Bone marrow (tissue), 2 donors: Measurements from ENCODE around the gene ITGAX.

Experiments
- DNase-seq, 2 donors: peaks; one replicate each; lab custom pipeline; 2025; lab: John Stamatoyannopoulos, UW

The ITGAX gene

DNA sequence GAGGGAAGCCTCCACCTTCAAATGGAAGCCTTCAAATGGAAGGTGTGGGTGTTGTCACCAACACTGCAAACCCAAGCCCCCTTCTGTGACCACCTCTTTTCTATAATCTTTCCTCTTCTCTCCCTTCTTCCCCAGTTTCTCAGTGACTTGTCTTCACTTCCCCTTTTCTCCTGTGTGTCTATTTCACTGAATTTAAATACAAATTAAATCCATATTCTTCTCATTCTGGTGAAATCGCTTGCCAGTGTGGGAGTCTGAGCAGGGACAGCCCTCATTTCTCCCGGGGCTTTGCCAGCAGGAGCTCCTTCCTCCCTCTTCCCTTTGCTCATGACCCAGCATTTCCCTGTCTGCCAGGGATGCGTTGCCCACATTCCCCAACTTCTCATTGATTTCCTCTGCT is 6.4 kb upstream of the ITGAX start:
- DNase-seq: no peak

DNA sequence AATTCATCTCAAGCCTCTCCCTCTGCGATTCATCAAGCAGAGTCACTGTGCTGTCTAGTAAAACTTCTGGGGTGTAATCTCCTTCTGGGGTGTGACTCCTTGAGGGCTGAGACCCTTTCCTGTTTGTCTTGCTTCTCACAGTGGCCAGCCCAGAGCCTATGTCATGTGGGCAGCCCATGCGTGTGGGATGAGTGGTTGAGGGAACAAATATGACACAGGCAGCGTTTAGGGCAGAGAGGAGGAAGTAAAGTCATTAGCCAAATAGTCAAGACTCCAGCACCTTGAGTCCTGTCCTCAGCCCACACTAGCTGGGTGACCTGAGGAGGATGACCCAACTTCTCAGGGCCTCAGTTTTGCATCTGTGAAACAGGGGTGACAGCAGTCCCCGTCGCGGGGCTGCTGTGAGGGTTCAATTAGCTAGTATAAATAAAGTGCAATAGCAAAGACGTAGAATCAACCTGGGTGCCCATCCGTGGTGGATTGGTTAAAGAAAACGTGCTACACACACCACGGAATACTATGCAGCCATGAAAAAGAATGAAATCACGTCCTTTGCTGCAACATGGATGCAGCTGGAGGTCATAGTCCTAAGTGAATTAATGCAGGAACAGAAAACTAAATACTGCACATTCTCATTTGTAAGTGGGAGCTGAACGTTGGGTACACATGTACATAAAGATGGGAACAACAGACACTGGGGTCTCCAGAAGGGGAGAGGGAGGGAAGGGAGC is 4.5 kb upstream of the ITGAX start:
- DNase-seq: peak; percentile 32 to 60

DNA sequence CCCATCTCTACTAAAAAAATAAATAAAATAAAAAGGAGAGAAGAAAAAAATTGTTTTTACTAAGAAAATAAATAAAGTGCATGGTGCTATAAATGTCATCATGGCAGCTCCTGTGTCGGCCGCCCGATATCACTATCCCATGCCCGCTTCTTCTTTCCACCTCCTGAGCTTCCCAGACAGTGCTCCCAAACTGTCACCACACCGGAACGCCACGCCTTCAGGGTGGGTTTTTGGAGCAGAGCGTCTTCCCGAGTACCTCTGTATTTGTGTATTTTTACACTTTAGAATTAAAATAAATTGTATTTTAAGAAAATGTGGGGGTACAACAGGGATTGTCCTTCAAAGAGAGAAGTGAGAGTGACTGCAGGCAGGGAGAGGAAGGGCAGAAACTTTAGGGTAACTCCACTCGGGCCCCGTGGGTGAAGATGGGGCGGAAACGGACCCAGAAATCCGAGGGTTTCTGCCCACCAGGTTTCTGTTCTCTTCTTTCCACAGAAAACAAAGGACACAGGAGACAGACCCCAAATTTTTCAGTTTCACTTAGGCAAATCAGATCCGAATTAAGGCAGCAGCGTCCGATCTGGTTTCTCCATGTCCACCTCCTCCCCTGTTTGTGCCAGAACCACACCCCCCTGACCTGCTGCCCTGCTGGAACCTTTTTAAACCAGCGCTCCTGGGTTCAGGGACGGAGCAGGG is 3.6 kb upstream of the ITGAX start:
- DNase-seq: no peak

DNA sequence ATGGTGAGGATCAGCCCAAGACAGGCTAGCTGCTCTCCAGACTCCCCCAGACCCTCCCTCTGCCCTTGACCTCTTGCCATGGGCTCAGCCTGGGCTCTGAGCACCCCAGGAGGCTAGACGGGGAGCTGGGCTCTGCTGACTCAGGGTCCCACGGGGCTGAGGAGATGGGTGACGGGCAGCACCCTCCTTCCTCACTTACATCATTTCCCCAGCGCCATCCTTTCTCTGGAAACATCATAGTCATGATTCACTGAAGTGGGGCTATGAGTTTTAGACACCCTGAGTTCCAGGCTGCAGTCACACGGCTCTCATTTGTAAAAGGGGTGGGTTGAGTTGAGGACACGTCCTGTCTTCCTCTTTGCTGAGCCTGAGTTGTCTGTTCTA is 3.0 kb upstream of the ITGAX start:
- DNase-seq: peak; percentile 79 to 82

DNA sequence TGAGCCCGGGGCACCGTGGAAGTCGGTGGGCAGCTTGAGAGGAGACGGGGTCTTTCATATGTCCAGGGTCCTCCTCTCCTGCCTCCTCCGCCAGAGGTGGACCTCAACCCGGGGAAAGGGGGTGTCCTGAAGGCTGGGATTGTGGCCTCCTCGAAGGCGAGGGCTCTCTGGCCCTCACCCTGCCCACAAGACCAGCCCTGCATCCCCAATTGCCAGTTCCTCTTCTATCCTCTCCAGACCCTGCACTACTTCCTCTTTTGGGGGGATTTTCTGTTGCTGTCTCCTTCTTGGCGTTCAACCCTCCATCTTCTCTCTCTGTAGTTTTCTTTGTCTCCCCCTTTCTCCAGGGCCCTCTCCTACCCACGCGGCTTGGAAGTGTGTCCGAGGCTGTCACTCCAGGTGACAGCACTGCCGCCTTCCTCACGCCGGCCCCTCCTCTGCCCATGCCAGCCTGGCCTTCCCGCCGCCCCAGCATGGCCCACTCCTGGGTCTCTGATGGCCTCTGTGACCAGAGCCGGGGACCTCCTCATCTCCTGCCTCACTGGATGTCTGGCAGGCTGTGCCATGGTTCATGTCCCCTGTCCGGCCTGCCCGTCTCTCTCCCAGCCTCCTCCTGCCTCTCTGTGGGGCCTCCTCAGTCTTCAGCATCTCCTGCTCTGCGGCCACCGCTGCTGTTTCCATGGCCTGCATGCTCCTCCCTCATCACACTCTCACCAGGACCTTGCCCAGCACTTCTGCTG is 2.4 kb upstream of the ITGAX start:
- DNase-seq: peak in 1 of 2 donors; percentile 83

DNA sequence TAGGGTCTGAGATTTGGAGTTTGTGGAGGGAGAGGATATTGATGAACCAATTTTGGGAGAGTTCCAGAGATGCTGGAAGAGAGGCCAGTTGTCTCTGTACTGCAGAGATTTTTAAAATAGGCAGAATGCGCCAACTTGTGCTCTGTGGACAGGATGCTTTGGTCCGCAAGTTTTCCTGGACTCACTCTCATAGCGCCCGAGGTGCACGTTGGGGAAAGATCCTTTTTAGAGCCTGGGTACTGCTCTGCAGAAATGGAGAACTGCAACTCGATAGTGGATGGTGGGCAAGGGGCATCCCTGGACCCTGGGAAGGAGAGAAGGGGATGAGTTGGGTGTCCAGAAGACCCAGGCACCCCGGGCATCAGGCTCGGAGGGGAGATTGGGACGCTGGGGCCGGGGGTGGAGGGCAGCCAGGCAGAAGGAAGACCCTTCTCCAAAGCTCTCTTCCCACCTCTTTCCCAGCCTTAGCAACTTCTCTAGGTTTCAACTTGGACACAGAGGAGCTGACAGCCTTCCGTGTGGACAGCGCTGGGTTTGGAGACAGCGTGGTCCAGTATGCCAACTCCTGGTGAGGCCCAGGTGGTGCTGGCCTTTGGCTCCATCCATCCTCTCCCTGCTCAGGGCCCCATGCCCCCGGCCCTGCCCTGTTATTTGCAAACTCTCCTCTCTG is 590 bp downstream of the ITGAX start:
- DNase-seq: no peak

DNA sequence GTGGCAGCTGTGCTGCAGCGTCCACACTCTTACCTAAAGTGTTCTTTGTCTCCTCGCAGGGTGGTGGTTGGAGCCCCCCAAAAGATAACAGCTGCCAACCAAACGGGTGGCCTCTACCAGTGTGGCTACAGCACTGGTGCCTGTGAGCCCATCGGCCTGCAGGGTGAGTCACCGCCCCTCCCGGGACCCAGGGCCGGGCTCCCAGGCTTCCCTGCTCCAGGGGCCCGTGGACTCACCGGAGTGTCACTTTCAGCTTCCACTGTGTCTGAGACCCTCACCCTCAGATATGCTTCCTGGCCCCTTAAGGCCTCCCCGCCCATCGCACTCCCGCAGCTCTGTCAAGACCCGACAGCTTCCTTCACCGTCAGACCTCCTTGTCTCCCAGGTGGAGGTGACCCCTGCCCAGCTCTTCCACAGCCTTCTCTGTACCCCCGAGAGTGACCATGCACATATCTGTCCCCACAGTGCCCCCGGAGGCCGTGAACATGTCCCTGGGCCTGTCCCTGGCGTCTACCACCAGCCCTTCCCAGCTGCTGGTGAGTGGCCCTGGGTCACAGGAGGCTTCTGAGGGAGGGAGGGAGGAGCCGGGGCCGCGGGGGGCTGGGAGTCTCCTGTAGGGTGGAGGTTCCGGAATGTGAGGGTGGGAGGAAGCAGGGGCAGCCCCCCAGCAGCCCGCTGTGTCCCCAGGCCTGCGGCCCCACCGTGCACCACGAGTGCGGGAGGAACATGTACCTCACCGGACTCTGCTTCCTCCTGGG is 1.8 kb downstream of the ITGAX start:
- DNase-seq: no peak

DNA sequence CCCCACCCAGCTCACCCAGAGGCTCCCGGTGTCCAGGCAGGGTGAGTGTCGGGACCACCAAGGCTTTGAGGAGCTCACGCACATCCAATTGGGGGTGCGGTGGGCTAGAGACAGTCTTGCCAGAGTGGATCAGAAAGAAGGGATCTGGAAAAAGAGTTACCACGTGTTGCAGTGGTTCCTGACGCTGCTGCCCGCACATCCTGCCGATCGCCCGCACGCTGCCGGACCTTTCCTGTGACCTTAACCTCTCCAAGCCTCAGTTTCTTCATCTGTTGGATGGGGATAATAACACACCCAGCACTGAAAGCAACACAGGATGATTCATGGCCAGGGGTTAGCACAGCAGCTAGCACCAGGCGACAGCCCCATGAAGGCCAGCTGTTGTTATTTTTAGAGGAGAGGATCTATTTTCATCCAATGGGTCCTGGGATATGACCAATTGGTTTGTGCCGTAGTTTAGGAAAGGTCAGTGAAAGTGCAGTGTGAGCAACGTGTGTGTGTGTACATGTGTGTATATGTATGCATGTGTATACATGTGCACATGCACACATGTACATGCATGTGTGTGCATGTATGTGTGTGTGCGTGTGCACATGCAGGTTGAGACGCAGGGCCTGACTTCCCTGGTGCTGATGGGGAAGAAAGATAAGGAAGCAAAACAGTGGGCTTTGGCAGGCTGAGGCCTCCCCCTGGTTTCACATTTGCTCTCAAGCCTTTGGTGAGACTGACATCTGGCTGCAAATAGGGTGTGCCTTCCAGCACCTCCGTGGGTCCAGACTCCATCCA is 2.5 kb downstream of the ITGAX start:
- peak in 1 of 2 donors; percentile 53 for DNase-seq

DNA sequence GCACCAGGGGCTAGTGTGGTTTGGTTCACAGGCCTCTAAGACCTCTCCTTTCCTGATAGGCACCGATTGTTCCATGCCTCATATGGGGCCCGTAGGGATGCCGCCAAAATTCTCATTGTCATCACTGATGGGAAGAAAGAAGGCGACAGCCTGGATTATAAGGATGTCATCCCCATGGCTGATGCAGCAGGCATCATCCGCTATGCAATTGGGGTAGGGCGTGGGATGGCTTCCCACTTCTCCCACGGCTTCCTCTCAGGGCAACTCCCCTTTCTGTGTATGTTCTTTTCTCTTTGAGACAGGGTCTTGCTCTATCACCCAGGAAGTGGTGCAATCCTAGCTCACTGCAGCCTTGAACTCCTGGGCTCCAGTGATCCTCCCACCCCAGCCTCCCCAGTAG is 5.3 kb downstream of the ITGAX start:
- no peak for DNase-seq

DNA sequence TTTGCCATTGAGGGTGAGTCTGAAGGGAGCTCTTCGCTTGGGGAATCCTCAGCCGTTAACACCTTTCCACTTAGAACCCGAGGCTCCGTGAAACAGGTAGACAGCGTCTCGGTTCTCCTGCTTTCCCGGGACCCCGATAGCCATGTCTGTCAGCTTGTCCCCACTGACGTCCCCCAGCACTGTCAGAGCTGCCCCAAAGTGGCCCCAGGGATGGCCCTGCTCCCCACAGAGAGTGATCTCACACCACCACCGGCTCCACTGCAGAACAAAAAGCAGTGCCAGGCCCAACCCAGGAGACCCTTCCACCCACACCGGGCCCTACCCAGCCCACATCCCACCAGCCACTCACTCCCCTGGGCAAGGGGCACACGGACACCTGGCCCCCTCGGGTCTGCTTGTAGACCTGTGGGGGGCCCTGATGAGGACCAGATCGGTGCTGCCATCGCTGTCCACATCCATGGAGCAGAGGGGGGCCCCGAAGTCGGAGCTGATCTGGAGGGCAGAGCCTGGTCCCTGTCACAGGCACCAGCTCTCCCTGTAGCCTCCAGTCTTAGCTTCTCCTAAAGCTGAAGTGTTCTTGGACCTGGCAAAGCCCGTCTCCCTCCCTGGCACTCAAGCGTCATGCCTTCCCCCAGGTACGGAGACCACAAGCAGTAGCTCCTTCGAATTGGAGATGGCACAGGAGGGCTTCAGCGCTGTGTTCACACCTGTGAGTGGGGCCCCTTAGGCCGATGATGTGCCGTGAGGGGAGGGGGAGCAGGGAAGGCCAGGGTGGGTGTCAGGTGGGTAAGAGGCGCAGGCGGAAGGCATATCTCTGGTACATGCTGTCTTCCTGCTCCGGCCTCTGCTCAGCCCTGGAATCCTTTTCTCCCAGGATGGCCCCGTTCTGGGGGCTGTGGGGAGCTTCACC is 6.5 kb downstream of the ITGAX start:
- no peak for DNase-seq

DNA sequence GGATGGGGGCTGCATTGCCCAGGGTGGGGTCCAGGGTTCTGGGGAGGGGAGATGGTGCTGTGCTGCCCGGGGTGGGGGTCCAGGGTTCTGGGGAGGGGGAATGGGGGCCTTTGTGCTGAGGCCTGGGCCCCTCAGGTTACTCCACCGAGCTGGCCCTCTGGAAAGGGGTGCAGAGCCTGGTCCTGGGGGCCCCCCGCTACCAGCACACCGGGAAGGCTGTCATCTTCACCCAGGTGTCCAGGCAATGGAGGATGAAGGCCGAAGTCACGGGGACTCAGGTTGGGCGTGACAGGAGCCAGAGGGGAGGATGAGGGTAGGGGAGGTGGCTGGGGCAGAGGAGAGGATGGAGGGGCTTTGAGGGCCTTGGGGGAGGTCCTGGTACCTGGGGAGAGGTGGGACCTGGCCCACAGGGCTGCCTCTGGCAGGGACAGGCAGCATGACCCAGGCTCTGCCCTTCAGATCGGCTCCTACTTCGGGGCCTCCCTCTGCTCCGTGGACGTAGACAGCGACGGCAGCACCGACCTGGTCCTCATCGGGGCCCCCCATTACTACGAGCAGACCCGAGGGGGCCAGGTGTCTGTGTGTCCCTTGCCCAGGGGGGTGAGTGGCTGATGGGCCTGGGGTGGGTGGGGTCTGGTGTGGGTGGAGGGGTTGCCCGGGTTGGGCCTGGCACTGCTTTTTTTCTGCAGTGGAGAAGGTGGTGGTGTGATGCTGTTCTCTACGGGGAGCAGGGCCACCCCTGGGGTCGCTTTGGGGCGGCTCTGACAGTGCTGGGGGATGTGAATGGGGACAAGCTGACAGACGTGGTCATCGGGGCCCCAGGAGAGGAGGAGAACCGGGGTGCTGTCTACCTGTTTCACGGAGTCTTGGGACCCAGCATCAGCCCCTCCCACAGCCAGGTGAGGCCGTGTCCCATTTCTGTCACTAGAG is 7.8 kb downstream of the ITGAX start:
- no peak for DNase-seq

DNA sequence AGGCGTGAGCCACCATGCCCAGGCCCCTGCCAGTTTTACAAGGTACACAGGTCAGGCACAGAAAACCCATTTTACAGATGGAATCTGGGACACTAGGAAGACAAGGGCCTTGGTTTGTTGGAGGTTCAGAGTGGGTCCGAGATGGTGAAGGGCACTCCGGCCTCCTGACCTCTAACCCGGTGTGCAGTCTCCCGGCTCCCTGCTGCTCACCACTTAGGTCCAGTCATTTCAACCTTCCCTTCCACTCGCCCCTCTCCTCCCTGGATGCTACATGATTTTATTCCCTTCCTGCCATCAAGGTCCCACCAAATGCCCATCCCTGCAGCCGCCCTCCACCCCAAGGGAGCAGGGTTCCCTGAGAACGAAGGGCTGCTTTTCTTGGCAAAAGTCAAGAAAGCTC is 8.7 kb downstream of the ITGAX start:
- DNase-seq: no peak

DNA sequence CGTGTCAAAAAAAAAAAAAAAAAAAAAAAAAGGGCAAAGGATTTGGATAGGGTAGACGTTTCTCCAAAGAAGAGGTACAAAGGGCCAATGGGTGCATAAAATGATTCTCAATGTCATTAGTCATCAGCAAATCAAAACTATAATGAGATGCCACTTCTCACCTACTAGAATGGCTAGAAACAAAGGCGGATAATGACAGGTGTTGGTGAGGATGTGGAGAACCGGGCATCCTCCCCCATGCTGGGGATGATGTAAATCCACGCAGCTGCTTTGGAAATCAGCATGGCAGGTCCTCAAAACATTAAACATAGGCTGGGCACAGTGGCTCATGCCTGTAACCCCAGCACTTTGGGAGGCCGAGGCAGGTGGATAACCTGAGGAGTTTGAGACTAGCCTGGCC is 9.4 kb downstream of the ITGAX start:
- DNase-seq: no peak

DNA sequence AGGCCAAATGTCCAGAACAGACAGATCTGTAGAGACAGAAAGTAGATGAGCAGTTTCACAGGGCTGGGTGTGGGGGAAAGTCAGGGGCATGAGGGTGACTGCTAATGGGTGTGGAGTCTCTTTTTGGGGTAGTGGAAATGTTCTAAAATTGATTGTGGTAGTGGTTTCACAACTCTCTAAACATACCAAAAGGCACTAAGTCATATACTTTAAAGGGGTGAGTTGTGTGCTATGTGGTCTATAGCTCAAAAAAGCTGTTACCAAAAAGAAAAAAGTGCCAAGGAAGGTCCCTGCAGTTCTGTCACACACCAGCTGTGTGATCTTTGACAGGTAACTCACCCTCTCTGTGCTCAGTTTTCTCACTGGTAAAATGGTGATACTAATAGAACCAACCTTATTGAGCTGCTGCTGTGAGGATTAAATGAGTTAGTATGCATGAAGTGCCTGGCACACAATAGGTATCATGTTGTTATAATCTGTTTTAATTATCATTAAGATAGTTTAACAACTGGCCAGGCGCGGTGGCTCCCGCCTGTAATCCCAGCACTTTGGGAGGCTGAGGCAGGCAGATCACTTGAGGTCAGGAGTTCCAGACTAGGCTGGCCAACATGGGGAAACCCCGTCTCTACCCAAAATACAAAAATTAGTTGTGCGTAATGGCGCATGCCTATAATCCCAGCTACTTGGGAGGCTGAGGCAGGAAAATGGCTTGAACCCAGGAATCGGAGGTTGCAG is 10.3 kb downstream of the ITGAX start:
- DNase-seq: no peak

DNA sequence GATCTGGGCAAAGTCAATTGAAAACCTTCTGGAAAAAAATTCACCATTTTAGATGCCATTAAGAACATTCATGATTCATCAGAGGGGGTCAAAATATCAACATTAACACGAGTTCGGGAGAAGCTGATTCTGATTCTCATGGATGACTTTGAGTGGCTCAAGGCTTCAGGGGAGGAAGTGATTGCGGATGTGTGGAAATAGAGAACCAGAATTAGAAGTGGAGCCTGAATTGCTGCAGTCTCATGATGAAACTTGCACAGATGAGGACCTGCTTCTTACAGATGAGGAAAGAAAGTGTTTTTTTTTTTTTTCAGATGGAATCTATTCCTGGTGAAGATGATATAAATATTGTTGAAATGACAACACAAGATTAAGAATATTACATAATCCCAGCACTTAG is 12.9 kb downstream of the ITGAX start:
- peak in 1 of 2 donors; percentile 62 for DNase-seq

DNA sequence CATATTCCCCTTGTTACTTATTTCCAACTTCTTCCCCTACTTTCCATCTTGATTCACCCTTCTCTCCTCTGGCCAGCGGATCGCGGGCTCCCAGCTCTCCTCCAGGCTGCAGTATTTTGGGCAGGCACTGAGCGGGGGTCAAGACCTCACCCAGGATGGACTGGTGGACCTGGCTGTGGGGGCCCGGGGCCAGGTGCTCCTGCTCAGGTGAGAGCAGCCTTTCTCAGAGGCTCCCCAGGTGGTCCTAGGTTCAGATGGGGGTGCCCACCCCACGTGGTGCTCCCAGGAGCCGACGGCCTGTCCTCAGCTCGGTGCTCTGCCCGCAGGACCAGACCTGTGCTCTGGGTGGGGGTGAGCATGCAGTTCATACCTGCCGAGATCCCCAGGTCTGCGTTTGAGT is 16.0 kb downstream of the ITGAX start:
- no peak for DNase-seq

DNA sequence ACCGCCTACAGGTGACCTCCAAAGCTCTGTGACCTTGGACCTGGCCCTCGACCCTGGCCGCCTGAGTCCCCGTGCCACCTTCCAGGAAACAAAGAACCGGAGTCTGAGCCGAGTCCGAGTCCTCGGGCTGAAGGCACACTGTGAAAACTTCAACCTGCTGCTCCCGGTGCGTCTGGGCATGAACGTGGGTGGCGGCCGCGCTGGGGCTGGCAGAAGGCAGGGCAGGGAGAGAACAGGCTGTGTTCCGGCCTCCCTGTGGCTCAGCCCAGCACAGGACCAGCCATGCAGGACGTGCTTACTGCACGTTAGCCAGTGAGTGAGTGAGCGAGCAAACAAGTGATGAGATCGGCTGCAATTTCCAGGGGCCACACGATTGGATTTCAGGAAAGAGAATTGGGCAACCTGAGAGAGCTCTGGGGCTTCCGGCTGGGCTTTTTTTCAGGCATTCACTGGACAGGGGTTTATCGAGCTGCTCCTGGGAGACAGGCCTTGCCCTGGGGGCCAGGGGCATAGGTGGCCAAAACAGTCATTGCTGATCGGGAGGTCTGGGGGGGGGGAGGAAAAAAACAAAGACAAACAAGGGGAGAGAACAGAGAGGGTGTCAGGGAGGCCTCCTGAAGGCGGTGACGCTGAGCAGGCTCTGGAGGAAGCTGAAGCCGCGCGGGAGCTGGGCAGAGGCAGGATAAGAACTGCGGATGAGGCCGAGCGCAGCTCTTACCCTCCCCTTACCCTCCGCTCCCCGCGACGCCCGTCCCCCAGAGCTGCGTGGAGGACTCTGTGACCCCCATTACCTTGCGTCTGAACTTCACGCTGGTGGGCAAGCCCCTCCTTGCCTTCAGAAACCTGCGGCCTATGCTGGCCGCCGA is 16.9 kb downstream of the ITGAX start:
- no peak for DNase-seq
